Liver (tissue), 9 donors: ENCODE results near the gene MPZ. TPM values are rescaled to one million over a fixed set of nuclear protein-coding genes. Genes with fewer than 3 reads are reported as not detected.

Experiments
- DNase-seq: peaks from one replicate; pipeline ENCODE4 v3.0.0-alpha.2; 2017; ENCODE audit warnings: low spot score
- H3K27ac ChIP-seq, 2 donors: one replicate each; pipeline ENCODE4 v1.7.0; 2013; ENCODE audit warnings: inconsistent platforms in 2 of 2, low read length in 2 of 2, control low read depth in 1 of 2, low read depth in 1 of 2, mild to moderate bottlenecking in 1 of 2
- H3K27me3 ChIP-seq, 4 donors: one replicate each; pipeline versions ENCODE4 v1.6.1 to v1.7.0; 2013; ENCODE audit warnings: low read length in 3 of 4, inconsistent platforms in 1 of 4, mild to moderate bottlenecking in 1 of 4, moderate library complexity in 1 of 4; ENCODE audit not compliant: control insufficient read depth in 4 of 4, insufficient read depth in 4 of 4
- H3K36me3 ChIP-seq, 4 donors: one replicate each; pipeline versions ENCODE4 v1.6.1 to v1.7.0; 2013; ENCODE audit warnings: low read length in 3 of 4, mild to moderate bottlenecking in 3 of 4, low read depth in 1 of 4, moderate library complexity in 1 of 4; ENCODE audit not compliant: control insufficient read depth in 4 of 4, insufficient read depth in 3 of 4
- H3K4me1 ChIP-seq, 4 donors: one replicate each; pipeline versions ENCODE4 v1.6.1 to v1.7.0; 2013; ENCODE audit warnings: low read length in 3 of 4, mild to moderate bottlenecking in 3 of 4, moderate library complexity in 1 of 4; ENCODE audit not compliant: control insufficient read depth in 4 of 4, insufficient read depth in 4 of 4
- H3K4me3 ChIP-seq, 3 donors: one replicate each; pipeline versions ENCODE4 v1.6.1 to v1.7.0; 2013; ENCODE audit warnings: low read length in 3 of 3, control low read depth in 1 of 3, low read depth in 1 of 3, mild to moderate bottlenecking in 1 of 3
- H3K9ac ChIP-seq, 2 donors: one replicate each; pipeline ENCODE4 v1.7.0; 2013; ENCODE audit warnings: low read length in 2 of 2, mild to moderate bottlenecking in 2 of 2, moderate library complexity in 2 of 2, control low read depth in 1 of 2, low read depth in 1 of 2
- H3K9me3 ChIP-seq, 4 donors: one replicate each; pipeline versions ENCODE4 v1.6.1 to v1.7.0; 2013; ENCODE audit warnings: low read length in 3 of 4; ENCODE audit not compliant: control insufficient read depth in 4 of 4
- ATF3 ChIP-seq: IDR thresholded peaks from 2 replicates; pipeline ENCODE4 v1.6.1; 2016; ENCODE audit warnings: antibody characterized with exemption
- CTCF ChIP-seq: fragments of 150-350 bp; IDR thresholded peaks from 2 replicates; pipeline ENCODE4 v1.5.1; 2017; ENCODE audit warnings: improper control_type of control experiment, low read depth, low read length; ENCODE audit not compliant: missing input control
- EGR1 ChIP-seq, 2 donors: IDR thresholded peaks; 2 replicates each; pipeline ENCODE4 v1.6.1; 2016 to 2018; ENCODE audit warnings: antibody characterized with exemption in 2 of 2, low read depth in 2 of 2
- FOXA1 ChIP-seq: IDR thresholded peaks from 2 replicates; pipeline ENCODE4 v1.6.1; 2016; ENCODE audit warnings: antibody characterized with exemption
- FOXA2 ChIP-seq: IDR thresholded peaks from 2 replicates; pipeline ENCODE4 v1.6.1; 2016; ENCODE audit warnings: antibody characterized with exemption
- GABPA ChIP-seq, 2 donors: IDR thresholded peaks in 1 of 2; conservative IDR thresholded peaks in 1 of 2; 2 replicates each; pipeline ENCODE4 v1.6.1; 2016; ENCODE audit warnings: antibody characterized with exemption in 2 of 2, mild to moderate bottlenecking in 1 of 2, moderate library complexity in 1 of 2
- HNF4A ChIP-seq, 2 donors: conservative IDR thresholded peaks; 2 replicates each; pipeline ENCODE4 v1.6.1; 2016; ENCODE audit warnings: antibody characterized with exemption in 2 of 2, mild to moderate bottlenecking in 2 of 2
- HNF4G ChIP-seq: IDR thresholded peaks from 2 replicates; pipeline ENCODE4 v1.6.1; 2016; ENCODE audit warnings: antibody characterized with exemption
- JUND ChIP-seq, 2 donors: IDR thresholded peaks; 2 replicates each; pipeline ENCODE4 v1.6.1; 2016; ENCODE audit warnings: antibody characterized with exemption in 2 of 2
- MAX ChIP-seq: IDR thresholded peaks from 2 replicates; pipeline ENCODE4 v1.6.1; 2016; ENCODE audit warnings: antibody characterized with exemption
- NR2F2 ChIP-seq: IDR thresholded peaks from 2 replicates; pipeline ENCODE4 v1.6.1; 2016; ENCODE audit warnings: antibody characterized with exemption
- RAD21 ChIP-seq, 2 donors: IDR thresholded peaks; 2 replicates each; pipeline ENCODE4 v1.6.1; 2016; ENCODE audit warnings: antibody characterized with exemption in 2 of 2, mild to moderate bottlenecking in 2 of 2
- REST ChIP-seq: IDR thresholded peaks from 2 replicates; pipeline ENCODE4 v1.6.1; 2016; ENCODE audit warnings: antibody characterized with exemption, mild to moderate bottlenecking
- RXRA ChIP-seq, 2 donors: IDR thresholded peaks; 2 replicates each; pipeline ENCODE4 v1.6.1; 2017 to 2018; ENCODE audit warnings: antibody characterized with exemption in 2 of 2, mild to moderate bottlenecking in 1 of 2
- SP1 ChIP-seq: IDR thresholded peaks from 2 replicates; pipeline ENCODE4 v1.6.1; 2018; ENCODE audit warnings: antibody characterized with exemption, mild to moderate bottlenecking
- TAF1 ChIP-seq: conservative IDR thresholded peaks from 2 replicates; pipeline ENCODE4 v1.6.1; 2016; ENCODE audit warnings: antibody characterized with exemption, mild to moderate bottlenecking
- ZBTB33 ChIP-seq: IDR thresholded peaks from 2 replicates; pipeline ENCODE4 v1.6.1; 2016; ENCODE audit warnings: antibody characterized with exemption
- WGBS: extraction: QIAGEN DNeasy Blood & Tissue Kit; methylation state at CpG from one replicate; pipeline ENCODE4 v1.1.7; 2013; 5-methylcytosine and 5-hydroxymethylcytosine counted together
- polyA plus RNA-seq, 2 donors: library from polyadenylated mRNA; stranded (reverse) in 1 of 2; unstranded in 1 of 2; fragments of 200-250 nt in 1 of 2; fragments of >200 nt in 1 of 2; fragmentation: Nextera tagmentation in 1 of 2; extraction: Ambion mirVana in 1 of 2; gene quantifications; one replicate each; pipeline versions ENCODE4 v1.2.1 to v1.2.3, GENCODE V29; 2013 to 2015
- total RNA-seq, 2 donors: library from RNA; depleted of rRNA; stranded (reverse); fragments of >200 nt; gene quantifications; one replicate each; pipeline ENCODE4 v1.2.3, GENCODE V29; 2014
- donor health status: healthy.
- donor health status: healthy.
- donor health status: healthy.
- donor health status: healthy.
- donor health status: healthy.

Gene MPZ
- total and polyA plus RNA-seq, 4 donors = 0.37 to 7.4 (median 0.99) TPM

GRCh38 chr1:161298116-161298515 is 11.7 kb downstream of the MPZ start:
- DNase-seq = no peak
- TF ChIP-seq NR2F2 = no peak
- TF ChIP-seq EGR1 (IDR thresholded peaks at IDR 0.05; ENCODE audit: low read depth in 2 of 2) = no peak
- TF ChIP-seq REST = no peak
- no peak for TF ChIP-seq TAF1
- TF ChIP-seq ATF3 = no peak
- TF ChIP-seq JUND (IDR thresholded peaks at IDR 0.05) = no peak
- no peak for TF ChIP-seq GABPA (IDR thresholded peaks at IDR 0.05 in 1 of 2, conservative IDR thresholded peaks at IDR 0.05 in 1 of 2)
- no peak for TF ChIP-seq HNF4A (conservative IDR thresholded peaks at IDR 0.05)
- TF ChIP-seq HNF4G = no peak
- no peak for TF ChIP-seq RXRA (IDR thresholded peaks at IDR 0.05)
- TF ChIP-seq FOXA1 = no peak
- TF ChIP-seq MAX = no peak
- TF ChIP-seq ZBTB33 = no peak
- no peak overlapping the region for H3K27ac ChIP-seq
- no peaks in the 10 kb centered on the region for H3K9me3 ChIP-seq
- H3K27me3 ChIP-seq = no peaks in the 10 kb centered on the region
- H3K36me3 ChIP-seq = peaks cover 0 to 2% (median 0%) of the 10 kb centered on the region in 4 donors
- no peak overlapping the region for H3K4me3 ChIP-seq
- 89% methylated on average over 6 of the region's 6 CpGs for WGBS
- no peaks in the 10 kb centered on the region for H3K4me1 ChIP-seq
- no peak overlapping the region for H3K9ac ChIP-seq

- no peaks in the 10 kb centered on the region for H3K27me3 ChIP-seq
- H3K4me1 ChIP-seq = no peaks in the 10 kb centered on the region
- TF ChIP-seq SP1 = no peak
Measured at GRCh38 chr1:161297415-161297814, 12.4 kb downstream of the MPZ start.

GRCh38 chr1:161290779-161291178 is 19.0 kb downstream of the MPZ start:
- Histone ChIP-seq H3K9ac (no peak overlapping the region), H3K36me3 (no peaks in the 10 kb centered on the region), H3K4me3 (no peak overlapping the region), H3K9me3 (no peaks in the 10 kb centered on the region), H3K27me3 (no peaks in the 10 kb centered on the region), H3K27ac (no peak overlapping the region), H3K4me1 (peaks cover 0 to 2% (median 0%) of the 10 kb centered on the region in 4 donors)
- TF ChIP-seq NR2F2 = no peak
- no peak for TF ChIP-seq FOXA1
- TF ChIP-seq ZBTB33 = no peak
- no peak for TF ChIP-seq HNF4G
- no peak for TF ChIP-seq FOXA2
- no peak for TF ChIP-seq SP1
- TF ChIP-seq TAF1 = no peak
- no peak for TF ChIP-seq RAD21 (IDR thresholded peaks at IDR 0.05)
- TF ChIP-seq MAX = no peak
- no peak for TF ChIP-seq CTCF
- no peak for TF ChIP-seq RXRA (IDR thresholded peaks at IDR 0.05)
- no peak for TF ChIP-seq EGR1 (IDR thresholded peaks at IDR 0.05; ENCODE audit: low read depth in 2 of 2)
- no peak for TF ChIP-seq ATF3
- no peak for DNase-seq
- 73% methylated on average over 1 of the region's 1 CpG for WGBS

More at GRCh38 chr1:161297415-161297814, 12.4 kb downstream of the MPZ start:
- H3K27ac ChIP-seq = no peak overlapping the region
- peaks cover 0 to 2% (median 0%) of the 10 kb centered on the region in 4 donors for H3K36me3 ChIP-seq
- no peak overlapping the region for H3K4me3 ChIP-seq
- no peak overlapping the region for H3K9ac ChIP-seq
- H3K9me3 ChIP-seq = no peaks in the 10 kb centered on the region
- DNase-seq = no peak
